GM12872 (cell line): ENCODE data around the gene BROX.

Experiments used
- CTCF ChIP-seq: IDR thresholded peaks from 3 replicates; pipeline ENCODE4 v1.5.1; 2011; ENCODE audit warnings: low read depth, mild to moderate bottlenecking, low read length, moderate library complexity; ENCODE audit not compliant: insufficient read depth

BROX gene

DNA sequence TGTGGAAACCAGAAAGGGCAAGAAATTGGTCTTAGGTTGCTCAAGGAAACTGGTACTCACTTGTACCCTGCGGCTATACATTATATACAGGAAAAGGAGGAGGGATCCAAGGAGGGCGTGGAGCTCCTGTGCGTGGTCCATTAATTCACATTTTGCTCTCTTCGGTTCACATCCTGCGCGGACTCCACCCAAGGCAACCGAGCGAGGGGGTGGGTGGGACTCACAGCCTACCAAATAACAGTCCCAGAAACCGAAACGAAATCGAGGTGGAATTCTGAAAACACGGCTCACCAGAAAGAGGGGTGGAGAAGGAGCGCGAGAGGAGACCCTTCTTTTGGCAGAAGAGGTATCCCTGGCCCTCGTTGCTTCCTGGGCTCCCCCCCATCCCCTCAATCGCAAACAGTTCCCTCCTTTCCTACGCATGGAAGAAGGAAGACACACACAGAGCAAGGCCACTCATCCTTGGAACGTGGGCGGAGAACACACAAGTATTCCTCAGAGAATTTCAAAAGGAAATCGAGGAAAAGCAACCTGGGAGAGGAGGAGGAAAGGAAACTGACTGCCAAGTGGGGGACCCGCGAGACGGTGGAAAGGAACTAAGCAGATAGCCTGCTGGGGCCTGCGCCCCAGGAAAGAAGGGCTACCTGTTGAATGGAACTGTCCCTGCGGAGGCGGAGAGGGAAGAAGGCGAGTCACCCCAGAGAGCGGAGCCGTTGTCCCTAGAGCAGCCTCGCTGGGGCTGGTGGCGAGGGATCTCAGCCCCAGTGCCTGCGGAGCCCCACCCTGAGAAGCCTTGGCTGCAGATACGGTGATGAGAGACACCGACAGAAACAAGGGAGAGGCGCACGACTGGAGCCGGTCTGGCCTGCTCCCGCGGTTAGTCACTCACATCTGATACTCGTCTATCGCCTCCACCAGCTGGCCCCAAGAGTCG, 778 bp upstream of the BROX start:
- no peak for TF ChIP-seq CTCF

DNA sequence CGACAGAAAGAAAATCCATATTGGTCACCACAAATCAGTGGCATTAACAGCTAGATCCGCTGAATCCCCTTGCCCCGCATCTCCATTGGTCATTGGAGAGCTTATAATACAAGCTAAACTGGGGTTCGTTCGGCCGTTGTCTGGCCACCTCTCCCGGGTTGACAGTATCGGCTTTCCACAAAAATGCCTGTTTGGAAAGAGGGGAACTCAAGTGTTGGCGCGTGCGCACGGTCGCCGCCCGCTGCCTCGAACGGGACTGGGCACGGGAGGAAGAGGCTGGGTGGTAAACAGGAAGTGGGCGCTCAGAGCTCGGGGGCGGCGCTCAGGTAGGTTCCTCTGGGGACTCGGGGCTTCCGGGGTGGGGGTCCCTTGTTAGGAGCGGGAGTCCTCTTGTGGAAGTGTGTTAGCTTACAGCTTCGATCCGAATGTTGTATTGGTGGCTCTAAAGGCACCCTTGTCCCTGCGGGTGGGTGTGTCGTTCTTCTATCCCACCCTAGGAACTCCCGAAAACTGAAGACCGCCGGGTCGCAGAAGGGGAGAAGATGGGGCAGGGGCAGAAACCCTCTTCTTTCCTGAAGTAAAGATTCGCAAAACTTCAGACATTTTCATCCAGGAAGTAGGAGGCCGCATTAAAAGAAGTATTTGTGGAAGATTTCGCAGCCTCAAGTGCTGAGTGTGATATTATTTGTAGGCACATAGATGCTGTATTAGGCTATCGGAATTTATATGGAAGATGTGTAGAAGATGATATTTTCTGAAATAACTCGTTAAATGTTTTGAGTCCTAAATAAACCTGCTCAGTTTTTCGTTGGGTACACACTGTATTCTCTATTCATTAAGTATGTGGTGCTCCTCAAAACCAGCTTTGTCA, 962 bp downstream of the BROX start:
- peak; percentile 32; the same call in 1 of the 3 replicates for TF ChIP-seq CTCF

- TF ChIP-seq CTCF, result no peak
Observed at GRCh38 chr1:222716393-222716792, 4.0 kb downstream of the BROX start.

- TF ChIP-seq CTCF, result no peak
Observed at GRCh38 chr1:222728746-222729145, 16.4 kb downstream of the BROX start.

GRCh38 chr1:222730866-222731265, 18.5 kb downstream of the BROX start:
- TF ChIP-seq CTCF, result no peak

DNA sequence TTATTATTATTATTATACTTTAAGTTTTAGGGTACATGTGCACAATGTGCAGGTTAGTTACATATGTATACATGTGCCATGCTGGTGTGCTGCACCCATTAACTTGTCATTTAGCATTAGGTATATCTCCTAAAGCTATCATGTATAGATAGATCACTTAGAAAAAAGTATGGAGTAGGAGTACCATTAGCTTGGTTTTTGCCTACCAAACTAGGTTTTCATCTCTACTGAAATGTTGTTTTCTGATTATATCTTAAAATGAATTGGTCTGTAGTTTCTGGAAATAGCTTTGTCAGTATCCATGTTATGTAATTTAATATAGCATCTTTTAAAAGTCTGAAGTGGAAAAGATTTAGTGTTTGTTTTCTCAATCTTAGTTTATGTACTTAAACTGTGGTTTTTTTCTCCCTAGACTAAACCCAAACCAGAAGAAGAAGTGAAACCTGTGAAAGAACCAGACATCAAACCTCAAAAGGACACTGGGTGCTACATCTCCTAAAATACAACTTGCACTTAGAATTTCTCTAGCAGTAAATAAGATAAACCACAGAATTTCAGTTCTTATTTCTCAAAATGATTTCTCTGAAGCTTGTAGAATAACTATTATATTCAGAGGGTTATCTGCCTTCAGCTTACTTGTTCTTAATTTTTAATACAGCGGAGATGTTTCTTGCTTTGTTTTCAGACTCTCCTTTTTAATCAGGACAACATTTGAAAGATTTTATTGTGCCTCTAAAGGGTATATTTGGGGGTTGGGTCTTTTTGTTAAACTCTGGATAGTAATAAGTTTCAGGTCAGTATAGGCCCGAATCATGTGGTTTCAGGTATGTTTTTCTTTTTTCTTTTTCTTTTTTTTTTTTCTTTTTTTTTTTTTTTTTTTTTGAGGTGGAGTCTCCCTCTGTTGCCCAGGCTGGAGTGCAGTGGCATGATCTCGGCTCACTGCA, 20.1 kb downstream of the BROX start:
- no peak for TF ChIP-seq CTCF
